Loucy (cell line): ENCODE data around the gene MEGF10.

Source experiments
- CTCF ChIP-seq: fragments of 200-600 bp; sonication (generic); conservative IDR thresholded peaks from 2 replicates; pipeline ENCODE4 v1.5.1; 2014; ENCODE audit warnings: mild to moderate bottlenecking, antibody characterized with exemption, low read length
- EZH2phosphoT487 ChIP-seq: fragments of 200-600 bp; IDR thresholded peaks from 2 replicates; pipeline ENCODE4 v1.6.1; 2018; ENCODE audit warnings: antibody characterized with exemption, mild to moderate bottlenecking, moderate library complexity, borderline replicate concordance

GRCh38 chr5:127450046-127450445, 159.4 kb downstream of the MEGF10 start:
- no peak for TF ChIP-seq CTCF
- no peak for TF ChIP-seq EZH2phosphoT487
